ENCODE data around the gene SPINT4.

- TF ChIP-seq CTCF (IDR thresholded peaks at IDR 0.05): peak; percentile 98
- TF ChIP-seq SMC3 (IDR thresholded peaks at IDR 0.05): peak; percentile 91
- TF ChIP-seq RFX5 (IDR thresholded peaks at IDR 0.05): no peak
- no peak for TF ChIP-seq MAZ (IDR thresholded peaks at IDR 0.05; ENCODE audit: borderline replicate concordance, low read depth, low read length)
- peak; percentile 96 to 97 for TF ChIP-seq RAD21 (conservative IDR thresholded peaks at IDR 0.05 in 1 of 2, IDR thresholded peaks at IDR 0.05 in 1 of 2)
Observed at GRCh38 chr20:45771182-45771759, 49.1 kb downstream of the SPINT4 start.
